Neural crest cell (in vitro differentiated cells): ENCODE data around the gene IYD. TPM values are rescaled to one million over a fixed set of nuclear protein-coding genes. Genes with fewer than 3 reads are reported as not detected.

Experiments
- DNase-seq: peaks from one replicate; pipeline ENCODE4 v3.0.0; 2021; ENCODE audit warnings: low read depth, mixed read lengths, low spot score
- H3K27ac Mint-ChIP-seq: one replicate; pipeline ENCODE4 v1.8.0; 2021; ENCODE audit warnings: mild to moderate bottlenecking, mixed read lengths; ENCODE audit not compliant: unreplicated experiment
- H3K27me3 Mint-ChIP-seq: 2 replicates; pipeline ENCODE4 v1.8.0; 2021; ENCODE audit warnings: low read depth, mild to moderate bottlenecking, mixed read lengths
- H3K36me3 Mint-ChIP-seq: 2 replicates; pipeline ENCODE4 v1.8.0; 2021; ENCODE audit warnings: low read depth, mild to moderate bottlenecking, mixed read lengths
- H3K4me1 Mint-ChIP-seq: 2 replicates; pipeline ENCODE4 v1.8.0; 2021; ENCODE audit warnings: mixed read lengths
- H3K4me3 Mint-ChIP-seq: one replicate; pipeline ENCODE4 v1.8.0; 2021; ENCODE audit warnings: mild to moderate bottlenecking, mixed read lengths
- H3K9me3 Mint-ChIP-seq: 2 replicates; pipeline ENCODE4 v1.8.0; 2021; ENCODE audit warnings: mixed read lengths
- total RNA-seq: library from RNA; stranded (reverse); gene quantifications from 2 replicates; pipeline ENCODE4 v1.2.1, GENCODE V29; 2021
- TF ChIP-seq, protein P1 (sequence below): fragments of 200-600 bp; sonication (generic); conservative IDR thresholded peaks from 2 replicates; pipeline ENCODE4 v1.5.0; 2021; ENCODE audit warnings: antibody characterized with exemption, mild to moderate bottlenecking

The IYD gene
- total RNA-seq, 1 donor from 2014 or later = not detected

DNA sequence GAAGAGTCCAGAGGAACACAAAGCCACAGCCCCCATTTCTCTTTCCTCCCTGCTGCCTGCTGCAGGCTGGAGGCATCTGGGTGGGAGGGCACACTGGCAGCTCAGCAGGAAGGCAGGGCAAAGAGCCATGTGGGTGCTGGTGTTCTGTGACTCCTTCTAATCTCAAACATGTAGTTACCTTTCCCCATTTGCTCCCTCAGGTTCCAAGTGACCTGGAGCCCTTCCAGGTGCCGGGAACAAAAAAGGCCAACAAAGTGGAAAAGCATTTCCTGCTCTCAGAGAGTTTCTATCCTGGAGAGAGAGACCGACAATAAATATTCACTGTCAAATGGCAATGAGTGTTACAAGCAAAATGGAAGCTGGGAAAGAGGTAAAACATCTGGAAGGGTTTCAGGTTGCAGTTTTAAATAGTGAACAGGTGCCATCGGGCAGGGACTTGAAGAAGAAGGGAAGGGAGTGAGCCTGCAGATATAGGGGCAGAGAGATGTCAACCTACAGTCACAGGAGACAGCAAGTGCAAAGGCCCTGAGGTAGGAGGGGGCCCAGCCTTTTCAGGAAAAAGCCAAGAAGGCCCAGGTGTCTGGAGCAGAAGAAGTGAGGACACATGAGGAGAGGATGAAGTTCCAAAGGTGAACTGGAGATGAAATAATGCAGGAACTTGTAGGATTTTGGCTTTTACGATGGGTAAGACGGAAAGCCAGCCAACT is 43.6 kb upstream of the IYD start:
- Mint-ChIP-seq H3K27ac (no peak overlapping the region), H3K36me3 (no peaks in the 10 kb centered on the region), H3K27me3 (no peaks in the 10 kb centered on the region), H3K9me3 (no peaks in the 10 kb centered on the region), H3K4me3 (no peak overlapping the region), H3K4me1 (no peaks in the 10 kb centered on the region)
- TF ChIP-seq, protein P1, sequence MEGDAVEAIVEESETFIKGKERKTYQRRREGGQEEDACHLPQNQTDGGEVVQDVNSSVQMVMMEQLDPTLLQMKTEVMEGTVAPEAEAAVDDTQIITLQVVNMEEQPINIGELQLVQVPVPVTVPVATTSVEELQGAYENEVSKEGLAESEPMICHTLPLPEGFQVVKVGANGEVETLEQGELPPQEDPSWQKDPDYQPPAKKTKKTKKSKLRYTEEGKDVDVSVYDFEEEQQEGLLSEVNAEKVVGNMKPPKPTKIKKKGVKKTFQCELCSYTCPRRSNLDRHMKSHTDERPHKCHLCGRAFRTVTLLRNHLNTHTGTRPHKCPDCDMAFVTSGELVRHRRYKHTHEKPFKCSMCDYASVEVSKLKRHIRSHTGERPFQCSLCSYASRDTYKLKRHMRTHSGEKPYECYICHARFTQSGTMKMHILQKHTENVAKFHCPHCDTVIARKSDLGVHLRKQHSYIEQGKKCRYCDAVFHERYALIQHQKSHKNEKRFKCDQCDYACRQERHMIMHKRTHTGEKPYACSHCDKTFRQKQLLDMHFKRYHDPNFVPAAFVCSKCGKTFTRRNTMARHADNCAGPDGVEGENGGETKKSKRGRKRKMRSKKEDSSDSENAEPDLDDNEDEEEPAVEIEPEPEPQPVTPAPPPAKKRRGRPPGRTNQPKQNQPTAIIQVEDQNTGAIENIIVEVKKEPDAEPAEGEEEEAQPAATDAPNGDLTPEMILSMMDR = no peak
- no peak for DNase-seq

DNA sequence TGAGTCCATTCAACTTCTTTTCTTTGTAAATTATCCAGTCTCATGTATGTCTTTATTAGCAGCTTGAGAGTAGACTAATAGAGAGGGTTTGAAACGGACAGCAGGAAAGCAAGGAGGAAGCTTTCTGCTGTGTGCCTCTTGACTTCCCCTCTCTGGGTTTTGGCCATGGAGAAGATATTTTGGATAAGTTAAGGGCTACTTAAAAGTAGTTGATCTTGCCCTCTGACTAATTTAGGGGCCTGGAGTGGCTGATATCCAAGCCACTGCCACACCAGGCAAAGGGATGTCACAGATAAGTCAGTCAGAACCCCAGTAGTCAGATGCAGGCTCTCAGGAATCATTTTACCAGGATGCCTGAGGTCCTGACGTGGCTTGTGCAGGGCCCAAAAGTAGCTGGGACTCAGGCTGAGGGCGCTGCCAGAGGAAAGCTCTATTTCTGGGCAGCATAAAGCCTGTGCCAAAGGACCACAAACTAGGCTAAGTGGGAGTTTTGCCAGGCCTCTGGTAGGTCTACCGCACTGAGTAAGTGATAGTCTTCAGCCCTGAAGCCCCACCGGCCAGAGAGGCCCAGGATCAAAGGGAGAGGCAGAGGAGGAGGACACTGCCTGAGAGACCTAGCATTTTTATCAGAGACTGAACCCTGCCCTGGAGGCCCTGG is 41.6 kb upstream of the IYD start:
- H3K4me1 Mint-ChIP-seq = no peaks in the 10 kb centered on the region
- no peaks in the 10 kb centered on the region for H3K9me3 Mint-ChIP-seq
- H3K27ac Mint-ChIP-seq = no peak overlapping the region
- H3K27me3 Mint-ChIP-seq = no peaks in the 10 kb centered on the region
- H3K4me3 Mint-ChIP-seq = no peak overlapping the region
- TF ChIP-seq, protein P1 = no peak
- no peak for DNase-seq
- H3K36me3 Mint-ChIP-seq = no peaks in the 10 kb centered on the region

DNA sequence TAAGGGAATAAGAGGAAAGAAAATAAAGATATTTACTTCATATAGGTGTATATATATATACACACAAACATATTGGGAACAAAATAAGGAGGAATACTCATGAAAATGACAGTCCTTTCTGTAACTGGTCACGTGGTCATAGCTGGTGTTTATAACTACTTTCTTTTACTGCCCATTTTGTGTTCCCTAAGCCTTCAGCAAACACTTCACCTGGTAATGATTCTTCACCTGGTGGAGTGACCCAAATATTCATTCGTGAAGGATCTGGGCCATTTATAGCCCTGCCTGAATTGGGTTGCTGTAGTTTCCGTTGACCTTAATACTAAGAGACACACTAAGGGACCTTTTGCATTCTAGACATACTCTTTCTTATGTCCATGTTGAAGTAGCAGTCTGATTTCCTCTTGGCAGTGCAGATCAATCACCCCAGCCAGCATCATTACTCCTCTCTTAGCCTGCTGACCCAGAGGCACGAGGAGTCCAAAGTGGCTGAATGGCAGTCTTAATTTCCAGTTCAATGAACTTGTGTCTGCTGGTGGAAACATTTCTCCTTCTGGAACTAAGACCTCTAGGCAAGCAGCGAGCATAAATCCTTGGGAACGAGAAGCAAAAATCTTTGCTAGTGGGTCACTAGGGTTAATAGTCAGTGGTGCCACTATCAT is 39.9 kb upstream of the IYD start:
- no peak overlapping the region for H3K4me3 Mint-ChIP-seq
- no peaks in the 10 kb centered on the region for H3K36me3 Mint-ChIP-seq
- H3K9me3 Mint-ChIP-seq = peaks cover 5% of the 10 kb centered on the region
- TF ChIP-seq, protein P1 = no peak
- no peak overlapping the region for H3K27ac Mint-ChIP-seq
- DNase-seq = no peak
- no peaks in the 10 kb centered on the region for H3K4me1 Mint-ChIP-seq
- H3K27me3 Mint-ChIP-seq = no peaks in the 10 kb centered on the region

DNA sequence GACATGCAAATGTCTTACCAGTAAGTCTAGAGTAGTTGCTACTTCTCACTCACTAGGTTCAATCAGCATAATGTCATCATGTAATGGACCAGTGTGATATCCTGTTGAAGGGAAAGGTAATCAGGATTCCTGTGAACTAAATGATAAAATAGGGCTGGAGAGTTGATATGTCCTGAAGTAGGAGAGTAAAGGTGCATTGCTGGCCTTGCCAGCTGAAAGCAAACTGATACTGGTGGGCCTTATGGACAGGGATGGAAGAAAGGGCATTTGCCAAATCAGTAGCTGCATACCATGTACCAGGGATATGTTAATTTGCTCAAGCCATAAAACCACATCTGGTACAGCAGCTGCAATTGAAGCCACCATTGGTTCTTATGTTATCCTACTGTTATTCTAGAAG is 37.5 kb upstream of the IYD start:
- no peak for DNase-seq
- Mint-ChIP-seq H3K9me3 (peaks cover 5% of the 10 kb centered on the region), H3K27ac (no peak overlapping the region), H3K4me1 (peaks cover 8% of the 10 kb centered on the region), H3K4me3 (no peak overlapping the region), H3K27me3 (no peaks in the 10 kb centered on the region), H3K36me3 (no peaks in the 10 kb centered on the region)
- TF ChIP-seq, protein P1 = no peak

DNA sequence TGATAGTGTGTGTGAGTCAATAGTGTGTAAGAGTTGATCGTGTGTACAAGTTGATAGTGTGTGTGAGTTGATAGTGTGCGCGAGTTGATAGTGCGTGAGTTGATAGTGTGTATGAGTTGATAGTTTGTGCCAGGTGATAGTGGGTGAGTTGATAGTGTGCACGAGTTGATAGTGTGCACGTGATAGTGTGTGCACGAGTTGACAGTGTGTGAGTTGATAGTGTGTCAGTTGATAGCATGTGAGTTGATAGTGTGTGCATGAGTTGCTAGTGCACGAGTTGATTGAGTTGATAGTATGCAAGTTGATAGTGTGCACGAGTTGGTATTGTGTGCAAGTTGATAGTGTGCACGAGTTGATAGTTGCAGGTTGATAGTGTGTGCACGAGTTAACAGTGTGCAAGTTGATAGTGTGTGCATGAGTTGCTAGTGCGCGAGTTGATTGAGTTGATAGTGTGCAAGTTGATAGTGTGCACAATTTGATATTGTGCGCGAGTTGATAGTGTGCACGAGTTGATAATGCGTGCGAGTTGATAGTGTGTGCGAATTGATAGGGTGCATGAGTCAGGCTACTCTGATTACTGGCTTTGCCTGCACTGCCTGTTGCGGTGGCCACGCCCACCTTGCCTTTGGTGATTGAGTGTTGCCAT is 35.8 kb upstream of the IYD start:
- Mint-ChIP-seq H3K36me3 (no peaks in the 10 kb centered on the region), H3K4me3 (no peak overlapping the region), H3K4me1 (peaks cover 13% of the 10 kb centered on the region), H3K27ac (no peak overlapping the region), H3K9me3 (peaks cover 5% of the 10 kb centered on the region), H3K27me3 (no peaks in the 10 kb centered on the region)
- TF ChIP-seq, protein P1 = no peak
- DNase-seq = no peak
